Body of pancreas (tissue), 4 donors: ENCODE measurements around the gene MYOCD. TPM values are rescaled to one million over a fixed set of nuclear protein-coding genes. Genes with fewer than 3 reads are reported as not detected.

Experiments
- ATAC-seq: fragments of 150-250 bp; one replicate; pipeline ENCODE4 v1.9.1; 2016
- DNase-seq, 4 donors: peaks; one replicate each; pipeline ENCODE4 v3.0.0-alpha.2; 2019
- H3K27ac ChIP-seq, 4 donors: fragments of 200-600 bp; sonication (generic); 1 replicate in 3 of 4; 2 replicates in 1 of 4; pipeline versions ENCODE4 v1.5.1 to v1.6.1; 2016 to 2019; ENCODE audit warnings: mild to moderate bottlenecking in 1 of 4, mixed read lengths in 1 of 4, moderate library complexity in 1 of 4
- H3K27me3 ChIP-seq, 2 donors: fragments of 200-600 bp; sonication (generic); one replicate each; pipeline ENCODE4 v1.6.0; 2016; ENCODE audit warnings: mild to moderate bottlenecking in 1 of 2
- H3K36me3 ChIP-seq, 2 donors: fragments of 200-600 bp; sonication (generic); replicated peaks in 1 of 2; 2 replicates each; pipeline ENCODE4 v1.5.1; 2016; ENCODE audit warnings: low read depth in 2 of 2; ENCODE audit not compliant: insufficient read depth in 1 of 2
- H3K4me1 ChIP-seq: fragments of 200-600 bp; sonication (generic); one replicate; pipeline ENCODE4 v1.6.0; 2016
- H3K4me3 ChIP-seq, 2 donors: fragments of 200-600 bp; sonication (generic); 1 replicate in 1 of 2; 2 replicates in 1 of 2; pipeline ENCODE4 v1.5.1; 2016 to 2019
- H3K9me3 ChIP-seq, 3 donors: fragments of 200-600 bp; sonication (generic); 1 replicate in 2 of 3; 2 replicates in 1 of 3; pipeline ENCODE4 v1.5.1; 2016
- POLR2A ChIP-seq, 3 donors: fragments of 450-650 bp; IDR thresholded peaks; one replicate each; pipeline ENCODE4 v1.6.1; 2016; ENCODE audit warnings: antibody characterized with exemption in 3 of 3, mild to moderate bottlenecking in 2 of 3
- WGBS, 2 donors: methylation state at CpG; one replicate each; pipeline ENCODE4 v1.1.5; 2017; 5-methylcytosine and 5-hydroxymethylcytosine counted together
- intact Hi-C: fragments of 100-400 bp; cut with DNase I; formaldehyde crosslinking; loops from one replicate; pipeline ENCODE4 v1.15.1; 2023
- total RNA-seq, 2 donors: library from RNA; depleted of rRNA; stranded (reverse); fragments of >200 nt; gene quantifications; one replicate each; pipeline ENCODE4 v1.1.0, GENCODE V29; 2016
- TF ChIP-seq, protein P1 (sequence below), 7 experiments: fragments of 450-650 bp in 4 of 7; fragments of 200-600 bp in 3 of 7; sonication (generic) in 3 of 7; IDR thresholded peaks; one replicate each; pipeline ENCODE4 v1.5.1; 2016 to 2019; ENCODE audit warnings: antibody characterized with exemption in 7 of 7

The MYOCD gene
- total RNA-seq, 2 donors from 2014 or later = 0.52 to 0.66 TPM

DNA sequence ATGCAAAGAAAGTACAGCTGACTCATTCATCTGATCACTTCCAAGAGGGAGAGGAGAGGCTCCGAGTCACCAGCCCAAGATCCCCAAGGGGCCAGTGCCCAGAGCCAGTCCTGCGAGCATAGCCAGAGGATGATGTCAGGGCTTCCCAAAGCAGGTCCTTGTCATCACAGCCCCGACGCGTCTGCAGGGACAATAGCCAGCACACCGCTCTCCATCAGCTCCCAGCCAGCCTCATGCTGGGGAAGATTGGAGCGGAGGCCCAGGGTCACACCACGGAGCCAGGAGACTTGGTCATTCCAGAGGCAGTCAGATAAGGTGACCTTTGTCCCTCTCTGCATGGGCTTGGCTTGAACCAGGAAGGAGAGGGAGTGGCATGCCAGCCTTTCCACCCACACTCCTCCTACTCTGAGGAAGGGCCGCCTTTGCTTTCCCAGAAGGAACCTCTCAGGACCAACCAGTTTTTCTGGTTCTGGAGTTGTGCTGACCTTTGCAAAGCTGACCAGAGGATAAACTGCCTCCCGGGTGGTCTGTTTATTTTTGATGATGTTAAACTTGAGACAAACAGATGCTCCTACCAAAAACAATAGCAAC, 65.3 kb downstream of the MYOCD start:
- Histone ChIP-seq H3K4me1 (peaks cover 16% of the 10 kb centered on the region), H3K27ac (peak overlapping the region; percentile 39 to 76 (median 56)), H3K9me3 (no peaks in the 10 kb centered on the region), H3K27me3 (no peaks in the 10 kb centered on the region), H3K4me3 (no peak overlapping the region), H3K36me3 (no peaks in the 10 kb centered on the region)
- DNase-seq = peak; percentile 77 to 91 (median 84)
- TF ChIP-seq POLR2A (IDR thresholded peaks at IDR 0.05) = no peak
- TF ChIP-seq, protein P1, sequence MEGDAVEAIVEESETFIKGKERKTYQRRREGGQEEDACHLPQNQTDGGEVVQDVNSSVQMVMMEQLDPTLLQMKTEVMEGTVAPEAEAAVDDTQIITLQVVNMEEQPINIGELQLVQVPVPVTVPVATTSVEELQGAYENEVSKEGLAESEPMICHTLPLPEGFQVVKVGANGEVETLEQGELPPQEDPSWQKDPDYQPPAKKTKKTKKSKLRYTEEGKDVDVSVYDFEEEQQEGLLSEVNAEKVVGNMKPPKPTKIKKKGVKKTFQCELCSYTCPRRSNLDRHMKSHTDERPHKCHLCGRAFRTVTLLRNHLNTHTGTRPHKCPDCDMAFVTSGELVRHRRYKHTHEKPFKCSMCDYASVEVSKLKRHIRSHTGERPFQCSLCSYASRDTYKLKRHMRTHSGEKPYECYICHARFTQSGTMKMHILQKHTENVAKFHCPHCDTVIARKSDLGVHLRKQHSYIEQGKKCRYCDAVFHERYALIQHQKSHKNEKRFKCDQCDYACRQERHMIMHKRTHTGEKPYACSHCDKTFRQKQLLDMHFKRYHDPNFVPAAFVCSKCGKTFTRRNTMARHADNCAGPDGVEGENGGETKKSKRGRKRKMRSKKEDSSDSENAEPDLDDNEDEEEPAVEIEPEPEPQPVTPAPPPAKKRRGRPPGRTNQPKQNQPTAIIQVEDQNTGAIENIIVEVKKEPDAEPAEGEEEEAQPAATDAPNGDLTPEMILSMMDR (IDR thresholded peaks at IDR 0.05) = no peak
- peak; percentile 98 for ATAC-seq
- intact Hi-C loops = no loop called here
- WGBS, 2 donors = 6 to 7% methylated on average over 3 to 10 of the region's 10 CpGs

DNA sequence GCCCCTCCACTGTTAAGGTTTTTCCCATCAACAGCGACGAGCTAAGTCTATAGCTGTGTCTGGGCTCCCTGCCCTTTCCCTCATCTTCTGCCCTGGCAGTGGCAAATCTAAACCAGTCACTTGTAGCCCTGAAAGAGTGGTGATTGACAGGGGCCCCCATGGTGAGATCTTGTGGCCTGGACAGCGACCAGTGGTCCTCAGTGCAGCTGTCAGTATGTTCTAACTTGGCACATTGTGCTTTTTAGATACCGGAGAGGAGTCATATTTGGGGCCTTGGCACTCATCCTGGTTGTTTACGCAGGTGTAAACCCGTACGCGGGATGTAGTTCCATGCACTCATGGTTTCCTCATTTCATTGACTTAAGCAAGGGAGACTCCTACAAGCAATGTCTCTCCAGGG, 66.1 kb downstream of the MYOCD start:
- WGBS, 2 donors = 73 to 81% methylated on average over 8 of the region's 8 CpGs
- TF ChIP-seq, protein P1 (IDR thresholded peaks at IDR 0.05) = no peak
- no peak for TF ChIP-seq POLR2A (IDR thresholded peaks at IDR 0.05)
- ATAC-seq (no peak), DNase-seq (no peak)
- Histone ChIP-seq H3K9me3 (no peaks in the 10 kb centered on the region), H3K4me3 (no peak overlapping the region), H3K27me3 (no peaks in the 10 kb centered on the region), H3K4me1 (peaks cover 16% of the 10 kb centered on the region), H3K27ac (peak overlapping the region in 2 of 4 donors; percentile 70 to 76), H3K36me3 (no peaks in the 10 kb centered on the region)
- intact Hi-C loops = no loop called here

DNA sequence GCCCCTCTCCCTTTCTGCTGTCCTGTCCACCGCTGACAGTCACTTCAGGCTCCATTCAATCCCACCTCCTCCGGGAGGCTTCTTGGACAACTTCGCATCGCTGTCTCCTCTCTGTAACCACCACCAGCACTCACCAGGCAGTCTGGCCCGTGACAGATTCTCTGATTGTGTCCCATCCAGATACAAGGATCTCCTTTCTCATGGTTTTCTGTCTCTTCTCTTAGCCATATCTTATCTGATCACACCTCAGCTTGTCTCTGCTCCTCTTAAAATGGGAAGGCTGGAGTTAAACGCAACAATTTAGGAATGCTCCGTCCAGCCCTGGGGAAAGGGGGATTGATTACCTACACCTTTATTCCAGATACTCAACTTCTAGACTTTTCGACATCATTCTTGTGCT, 66.7 kb downstream of the MYOCD start:
- Histone ChIP-seq H3K4me1 (peaks cover 18% of the 10 kb centered on the region), H3K4me3 (no peak overlapping the region), H3K36me3 (no peaks in the 10 kb centered on the region), H3K27ac (no peak overlapping the region), H3K9me3 (no peaks in the 10 kb centered on the region), H3K27me3 (no peaks in the 10 kb centered on the region)
- 91 to 92% methylated on average over 8 of the region's 8 CpGs for WGBS, 2 donors
- ATAC-seq (no peak), DNase-seq (no peak)
- intact Hi-C loops = no loop called here
- TF ChIP-seq, protein P1 (IDR thresholded peaks at IDR 0.05) = no peak
- no peak for TF ChIP-seq POLR2A (IDR thresholded peaks at IDR 0.05)

DNA sequence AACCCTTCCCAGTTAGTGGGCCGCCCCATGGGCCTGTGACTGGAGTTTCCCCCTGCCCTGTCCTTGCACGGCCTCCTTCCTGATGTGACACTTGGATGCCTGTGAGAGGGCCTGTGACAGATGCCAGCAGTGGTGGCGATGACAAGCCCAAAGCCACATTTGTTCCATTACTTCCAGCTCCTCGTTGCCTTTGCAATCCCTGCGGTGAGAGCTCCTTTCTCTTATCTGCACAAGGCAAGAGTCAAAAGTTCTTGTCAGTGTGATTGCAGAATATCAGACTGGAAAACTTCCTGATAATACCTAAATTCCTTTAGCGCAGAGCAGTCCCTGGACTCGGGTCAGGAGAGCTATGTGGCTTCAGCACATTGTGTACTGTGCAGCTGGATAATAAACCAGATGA, 69.2 kb downstream of the MYOCD start:
- no peak for TF ChIP-seq POLR2A (IDR thresholded peaks at IDR 0.05)
- TF ChIP-seq, protein P1 (IDR thresholded peaks at IDR 0.05) = no peak
- 64 to 73% methylated on average over 7 of the region's 7 CpGs for WGBS, 2 donors
- DNase-seq = no peak
- peaks cover 25% of the 10 kb centered on the region for H3K4me1 ChIP-seq
- no peaks in the 10 kb centered on the region for H3K36me3 ChIP-seq
- intact Hi-C loops = no loop called here
- no peak overlapping the region for H3K4me3 ChIP-seq
- ATAC-seq = no peak
- H3K9me3 ChIP-seq = no peaks in the 10 kb centered on the region
- no peaks in the 10 kb centered on the region for H3K27me3 ChIP-seq
- no peak overlapping the region for H3K27ac ChIP-seq

DNA sequence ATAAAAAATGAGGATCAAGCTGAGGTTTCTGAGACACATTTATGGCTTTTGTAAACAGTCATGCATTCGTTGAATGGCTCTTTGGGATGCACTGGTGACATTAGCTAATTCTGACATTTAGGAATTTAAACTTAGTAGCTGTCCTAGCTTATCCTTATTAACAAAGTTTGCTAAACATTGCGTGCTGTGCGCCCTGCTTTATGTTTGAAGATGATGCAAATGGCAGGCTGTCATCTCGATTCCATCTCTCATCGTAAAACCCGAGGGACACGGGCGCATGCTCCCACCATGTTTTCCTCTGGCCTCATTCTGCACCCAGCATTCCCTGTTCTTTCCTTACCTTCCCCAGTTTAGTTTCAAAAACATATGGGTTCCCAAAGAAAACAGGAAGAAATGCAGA, 69.8 kb downstream of the MYOCD start:
- no peaks in the 10 kb centered on the region for H3K9me3 ChIP-seq
- no peaks in the 10 kb centered on the region for H3K27me3 ChIP-seq
- DNase-seq = no peak
- ATAC-seq = no peak
- no peak overlapping the region for H3K4me3 ChIP-seq
- 80 to 84% methylated on average over 8 of the region's 8 CpGs for WGBS, 2 donors
- H3K27ac ChIP-seq = no peak overlapping the region
- intact Hi-C loops = no loop called here
- TF ChIP-seq, protein P1 (IDR thresholded peaks at IDR 0.05) = no peak
- TF ChIP-seq POLR2A (IDR thresholded peaks at IDR 0.05) = no peak
- no peaks in the 10 kb centered on the region for H3K36me3 ChIP-seq
- H3K4me1 ChIP-seq = peaks cover 23% of the 10 kb centered on the region
